RPMI8226 (cell line): ENCODE results near the gene PTS.
"Not testable (repeated sequence)": the region's sequence is repeated elsewhere in the genome, so short reads cannot be mapped to it uniquely, and the experiment has no call there.

ENCODE experiments used
- DNase-seq: peaks from one replicate; pipeline ENCODE4 v3.0.0-alpha.2; 2015

PTS gene

GRCh38 chr11:112226062-112226830 lies at the start of gene PTS:
TSS of gene PTS (plus strand) at chr11:112226428. CDS start at chr11:112226444, 16 bp downstream.
- peak; percentile 94 for DNase-seq

GRCh38 chr11:112177589-112177988 lies 48.6 kb upstream of the PTS start:
- no peak for DNase-seq

GRCh38 chr11:112178428-112178827 lies 47.8 kb upstream of the PTS start:
- no peak for DNase-seq

- no peak for DNase-seq
Measured at GRCh38 chr11:112178936-112179335, 47.3 kb upstream of the PTS start.

- DNase-seq: peak; percentile 89
Measured at GRCh38 chr11:112179601-112180000, 46.6 kb upstream of the PTS start.

- DNase-seq: no peak
Measured at GRCh38 chr11:112182867-112183266, 43.4 kb upstream of the PTS start.

- no peak for DNase-seq
Measured at GRCh38 chr11:112185883-112186282, 40.3 kb upstream of the PTS start.

GRCh38 chr11:112186304-112186703 lies 39.9 kb upstream of the PTS start:
- DNase-seq: no peak

- DNase-seq: not testable (repeated sequence)
Measured at GRCh38 chr11:112195113-112195512, 31.1 kb upstream of the PTS start.

GRCh38 chr11:112195951-112196351 lies 30.3 kb upstream of the PTS start:
- DNase-seq: no peak

GRCh38 chr11:112196519-112197087 lies 29.6 kb upstream of the PTS start:
- no peak for DNase-seq

- not testable (repeated sequence) for DNase-seq
Measured at GRCh38 chr11:112199101-112199500, 27.1 kb upstream of the PTS start.

- DNase-seq: no peak
Measured at GRCh38 chr11:112200252-112200651, 26.0 kb upstream of the PTS start.

- no peak for DNase-seq
Measured at GRCh38 chr11:112206071-112206470, 20.2 kb upstream of the PTS start.

GRCh38 chr11:112210890-112211289 lies 15.3 kb upstream of the PTS start:
- DNase-seq: no peak

- DNase-seq: no peak
Measured at GRCh38 chr11:112211536-112211935, 14.7 kb upstream of the PTS start.

GRCh38 chr11:112212290-112212689 lies 13.9 kb upstream of the PTS start:
- no peak for DNase-seq

- no peak for DNase-seq
Measured at GRCh38 chr11:112212710-112213109, 13.5 kb upstream of the PTS start.

- no peak for DNase-seq
Measured at GRCh38 chr11:112213753-112214152, 12.5 kb upstream of the PTS start.

GRCh38 chr11:112215621-112216020 lies 10.6 kb upstream of the PTS start:
- DNase-seq: no peak

- DNase-seq: no peak
Measured at GRCh38 chr11:112216561-112217105, 9.6 kb upstream of the PTS start.

- DNase-seq: peak; percentile 76
Measured at GRCh38 chr11:112219476-112220232, 6.6 kb upstream of the PTS start.

- no peak for DNase-seq
Measured at GRCh38 chr11:112221274-112221835, 4.9 kb upstream of the PTS start.
